Sigmoid colon (tissue), 4 donors: ENCODE measurements around the gene FOXI3.

Experiments
- POLR2AphosphoS5 ChIP-seq, 4 donors: sonication (generic); formaldehyde crosslinking; IDR thresholded peaks; one replicate each; pipeline ENCODE4 v1.6.1; 2017; ENCODE audit warnings: antibody characterized with exemption in 4 of 4
- TF ChIP-seq, protein P1 (sequence below), 4 experiments: fragments of 450-650 bp in 3 of 4; fragments of 200-600 bp in 1 of 4; IDR thresholded peaks; one replicate each; pipeline ENCODE4 v1.5.1; 2016 to 2019; ENCODE audit warnings: antibody characterized with exemption in 4 of 4, mild to moderate bottlenecking in 3 of 4, moderate library complexity in 2 of 4

DNA sequence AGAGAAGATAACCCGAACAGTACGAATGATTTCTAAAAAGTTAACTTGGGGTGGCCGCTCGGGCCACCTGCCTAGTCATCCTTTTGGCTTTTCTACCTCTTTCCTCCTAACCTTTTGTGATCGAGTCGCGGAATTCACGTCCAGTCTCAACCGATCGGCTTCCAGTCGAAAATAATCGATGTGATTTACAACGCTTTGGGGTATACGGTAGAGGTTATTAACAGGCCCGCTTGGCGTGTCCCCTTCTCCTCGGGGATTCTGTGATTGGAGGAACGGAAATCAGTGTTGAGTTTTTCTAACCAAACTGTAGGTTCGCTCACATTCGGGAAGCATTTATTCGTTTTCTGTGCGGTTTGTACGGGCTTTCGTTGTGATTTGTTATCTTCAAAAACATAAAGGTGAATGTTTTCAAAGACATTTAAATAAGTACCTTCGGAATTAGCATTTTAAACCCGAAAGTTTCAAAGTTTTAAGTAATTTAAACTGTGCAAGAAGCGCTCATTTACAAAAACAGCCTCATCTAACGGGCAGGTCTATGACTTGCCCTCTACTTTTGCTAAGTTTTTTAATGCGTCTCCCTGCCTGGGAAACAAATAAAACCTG is 588 bp upstream of the FOXI3 start:
- TF ChIP-seq, protein P1, sequence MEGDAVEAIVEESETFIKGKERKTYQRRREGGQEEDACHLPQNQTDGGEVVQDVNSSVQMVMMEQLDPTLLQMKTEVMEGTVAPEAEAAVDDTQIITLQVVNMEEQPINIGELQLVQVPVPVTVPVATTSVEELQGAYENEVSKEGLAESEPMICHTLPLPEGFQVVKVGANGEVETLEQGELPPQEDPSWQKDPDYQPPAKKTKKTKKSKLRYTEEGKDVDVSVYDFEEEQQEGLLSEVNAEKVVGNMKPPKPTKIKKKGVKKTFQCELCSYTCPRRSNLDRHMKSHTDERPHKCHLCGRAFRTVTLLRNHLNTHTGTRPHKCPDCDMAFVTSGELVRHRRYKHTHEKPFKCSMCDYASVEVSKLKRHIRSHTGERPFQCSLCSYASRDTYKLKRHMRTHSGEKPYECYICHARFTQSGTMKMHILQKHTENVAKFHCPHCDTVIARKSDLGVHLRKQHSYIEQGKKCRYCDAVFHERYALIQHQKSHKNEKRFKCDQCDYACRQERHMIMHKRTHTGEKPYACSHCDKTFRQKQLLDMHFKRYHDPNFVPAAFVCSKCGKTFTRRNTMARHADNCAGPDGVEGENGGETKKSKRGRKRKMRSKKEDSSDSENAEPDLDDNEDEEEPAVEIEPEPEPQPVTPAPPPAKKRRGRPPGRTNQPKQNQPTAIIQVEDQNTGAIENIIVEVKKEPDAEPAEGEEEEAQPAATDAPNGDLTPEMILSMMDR (IDR thresholded peaks at IDR 0.05) = no peak
- peak in 3 of 4 donors; percentile 45 to 82 (median 69) for TF ChIP-seq POLR2AphosphoS5 (IDR thresholded peaks at IDR 0.05)
